ENCODE data around the gene ELAPOR1.

Gene ELAPOR1

GRCh38 chr1:109095631-109096030 is 18.3 kb upstream of the ELAPOR1 start:
- no peak overlapping the region for H3K4me3 ChIP-seq
- H3K27ac ChIP-seq = no peak overlapping the region
- peaks cover 36% of the 10 kb centered on the region for H3K36me3 ChIP-seq
- H3K27me3 ChIP-seq = no peaks in the 10 kb centered on the region
- H3K4me2 ChIP-seq = no peak overlapping the region
- H3K9me3 ChIP-seq = no peaks in the 10 kb centered on the region
- peaks cover 24% of the 10 kb centered on the region for H3K4me1 ChIP-seq
- H4K20me1 ChIP-seq = peaks cover 12% of the 10 kb centered on the region; the same call in 1 of the 2 replicates
- TF ChIP-seq Cebpa-rat (IDR thresholded peaks at IDR 0.05) = no peak
- H3K9ac ChIP-seq = no peak overlapping the region

- Histone ChIP-seq H3K27ac (no peak overlapping the region), H3K36me3 (peaks cover 36% of the 10 kb centered on the region), H3K4me1 (peaks cover 24% of the 10 kb centered on the region), H4K20me1 (peaks cover 12% of the 10 kb centered on the region; the same call in 1 of the 2 replicates), H3K4me3 (no peak overlapping the region), H3K9ac (no peak overlapping the region), H3K27me3 (no peaks in the 10 kb centered on the region), H3K9me3 (no peaks in the 10 kb centered on the region), H3K4me2 (no peak overlapping the region)
- TF ChIP-seq Cebpa-rat (IDR thresholded peaks at IDR 0.05) = no peak
Observed at GRCh38 chr1:109096120-109096519, 17.8 kb upstream of the ELAPOR1 start.

GRCh38 chr1:109099938-109100773 is 13.8 kb upstream of the ELAPOR1 start:
- no peak for TF ChIP-seq Cebpa-rat (IDR thresholded peaks at IDR 0.05)
- H3K9me3 ChIP-seq = no peaks in the 10 kb centered on the region

GRCh38 chr1:109104364-109105151 is 9.4 kb upstream of the ELAPOR1 start:
- no peaks in the 10 kb centered on the region for H3K27me3 ChIP-seq
- H3K9me3 ChIP-seq = no peaks in the 10 kb centered on the region
- H4K20me1 ChIP-seq = peaks cover 6% of the 10 kb centered on the region; the same call in 1 of the 2 replicates
- no peak overlapping the region for H3K4me3 ChIP-seq
- TF ChIP-seq Cebpa-rat (IDR thresholded peaks at IDR 0.05) = peak; percentile 70
- peaks cover 11% of the 10 kb centered on the region; the same call in 1 of the 2 replicates for H3K4me1 ChIP-seq
- peaks cover 14% of the 10 kb centered on the region for H3K36me3 ChIP-seq
- H3K9ac ChIP-seq = no peak overlapping the region
- no peak overlapping the region for H3K4me2 ChIP-seq
- no peak overlapping the region for H3K27ac ChIP-seq

More at GRCh38 chr1:109099938-109100773, 13.8 kb upstream of the ELAPOR1 start:
- peak overlapping the region; percentile 93 for H3K27ac ChIP-seq
- peaks cover 27% of the 10 kb centered on the region for H3K36me3 ChIP-seq
- peak overlapping the region; percentile 78 for H3K4me3 ChIP-seq
- peaks cover 15% of the 10 kb centered on the region; the same call in 1 of the 2 replicates for H3K4me1 ChIP-seq
- H3K27me3 ChIP-seq = no peaks in the 10 kb centered on the region
- H3K4me2 ChIP-seq = peak overlapping the region; percentile 86
- peaks cover 18% of the 10 kb centered on the region for H4K20me1 ChIP-seq
- peak overlapping the region; percentile 92 for H3K9ac ChIP-seq

GRCh38 chr1:109105881-109106280 is 8.0 kb upstream of the ELAPOR1 start:
- no peak overlapping the region for H3K4me3 ChIP-seq
- no peak for TF ChIP-seq Cebpa-rat (IDR thresholded peaks at IDR 0.05)
- no peaks in the 10 kb centered on the region for H3K9me3 ChIP-seq
- peaks cover 6% of the 10 kb centered on the region; the same call in 1 of the 2 replicates for H4K20me1 ChIP-seq
- H3K27ac ChIP-seq = no peak overlapping the region
- H3K4me2 ChIP-seq = no peak overlapping the region
- peaks cover 14% of the 10 kb centered on the region for H3K36me3 ChIP-seq
- H3K27me3 ChIP-seq = no peaks in the 10 kb centered on the region
- no peak overlapping the region for H3K9ac ChIP-seq
- H3K4me1 ChIP-seq = peaks cover 10% of the 10 kb centered on the region; the same call in 1 of the 2 replicates

- Histone ChIP-seq H4K20me1 (peaks cover 4% of the 10 kb centered on the region; the same call in 1 of the 2 replicates), H3K4me2 (no peak overlapping the region), H3K4me1 (peaks cover 9% of the 10 kb centered on the region), H3K9me3 (no peaks in the 10 kb centered on the region), H3K27me3 (peaks cover 5% of the 10 kb centered on the region), H3K4me3 (no peak overlapping the region), H3K27ac (no peak overlapping the region), H3K9ac (no peak overlapping the region), H3K36me3 (peaks cover 2% of the 10 kb centered on the region)
- no peak for TF ChIP-seq Cebpa-rat (IDR thresholded peaks at IDR 0.05)
Observed at GRCh38 chr1:109107785-109108184, 6.1 kb upstream of the ELAPOR1 start.

- no peak for TF ChIP-seq Cebpa-rat (IDR thresholded peaks at IDR 0.05)
- no peaks in the 10 kb centered on the region for H3K36me3 ChIP-seq
- H3K27ac ChIP-seq = no peak overlapping the region
- H3K27me3 ChIP-seq = peaks cover 26% of the 10 kb centered on the region
- H3K4me3 ChIP-seq = no peak overlapping the region
- no peak overlapping the region for H3K9ac ChIP-seq
- peaks cover 25% of the 10 kb centered on the region for H3K4me1 ChIP-seq
- H3K4me2 ChIP-seq = no peak overlapping the region
- H4K20me1 ChIP-seq = peaks cover 16% of the 10 kb centered on the region; the same call in 1 of the 2 replicates
- no peaks in the 10 kb centered on the region for H3K9me3 ChIP-seq
Observed at GRCh38 chr1:109109906-109110305, 4.0 kb upstream of the ELAPOR1 start.

- TF ChIP-seq Cebpa-rat (IDR thresholded peaks at IDR 0.05) = no peak
- Histone ChIP-seq H3K27me3 (peaks cover 41% of the 10 kb centered on the region), H3K4me2 (no peak overlapping the region)
Observed at GRCh38 chr1:109111386-109112055, 2.4 kb upstream of the ELAPOR1 start.

GRCh38 chr1:109112056-109112651 is 1.8 kb upstream of the ELAPOR1 start:
- H3K4me1 ChIP-seq = peaks cover 25% of the 10 kb centered on the region
- H4K20me1 ChIP-seq = peaks cover 16% of the 10 kb centered on the region; the same call in 1 of the 2 replicates
- H3K9me3 ChIP-seq = no peaks in the 10 kb centered on the region
- H3K9ac ChIP-seq = no peak overlapping the region
- 0 out of 2 replicates have a peak overlapping the region, but pooled peaks have one; percentile 61 for H3K4me3 ChIP-seq
- peaks cover 41% of the 10 kb centered on the region for H3K27me3 ChIP-seq
- H3K4me2 ChIP-seq = peak overlapping the region; percentile 89
- H3K36me3 ChIP-seq = no peaks in the 10 kb centered on the region
- no peak overlapping the region for H3K27ac ChIP-seq
- TF ChIP-seq Cebpa-rat (IDR thresholded peaks at IDR 0.05) = no peak

More at GRCh38 chr1:109111386-109112055, 2.4 kb upstream of the ELAPOR1 start:
- Histone ChIP-seq H3K4me1 (peaks cover 25% of the 10 kb centered on the region), H3K4me3 (no peak overlapping the region), H3K9ac (no peak overlapping the region), H3K36me3 (no peaks in the 10 kb centered on the region), H3K27ac (no peak overlapping the region), H4K20me1 (peaks cover 16% of the 10 kb centered on the region; the same call in 1 of the 2 replicates), H3K9me3 (no peaks in the 10 kb centered on the region)

Measured in BLaER1 (cell line).